Measurements from ENCODE around the gene PTGIR.

Gene PTGIR

DNA sequence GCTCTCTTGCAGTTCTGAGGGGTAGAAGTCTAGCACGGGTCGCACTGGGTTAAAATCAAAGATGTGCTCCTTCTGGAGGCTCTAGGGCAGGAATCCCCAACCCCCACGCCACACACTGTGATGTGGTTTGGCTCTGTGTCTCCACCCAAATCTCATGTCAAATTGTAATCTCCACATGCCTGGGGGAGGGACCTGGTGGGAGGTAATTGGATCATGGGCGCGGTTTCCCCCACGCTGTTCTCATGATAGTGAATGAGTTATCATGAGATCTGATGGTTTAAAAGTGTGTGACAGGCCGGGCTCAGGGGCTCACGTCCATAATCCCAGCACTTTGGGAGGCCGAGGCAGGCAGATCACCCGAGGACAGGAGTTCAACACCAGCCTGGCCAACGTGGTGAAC lies 50.4 kb downstream of the PTGIR start:
- Histone ChIP-seq H3K36me3 (ENCODE audit: control insufficient read depth, insufficient read depth, low read length) (no peaks in the 10 kb centered on the region), H3K4me3 (replicated peaks; ENCODE audit: low read depth, low read length) (no peak overlapping the region), H3K27me3 (replicated peaks; ENCODE audit: control insufficient read depth, insufficient read depth, low read length) (no peaks in the 10 kb centered on the region)
- TF ChIP-seq, protein P1, sequence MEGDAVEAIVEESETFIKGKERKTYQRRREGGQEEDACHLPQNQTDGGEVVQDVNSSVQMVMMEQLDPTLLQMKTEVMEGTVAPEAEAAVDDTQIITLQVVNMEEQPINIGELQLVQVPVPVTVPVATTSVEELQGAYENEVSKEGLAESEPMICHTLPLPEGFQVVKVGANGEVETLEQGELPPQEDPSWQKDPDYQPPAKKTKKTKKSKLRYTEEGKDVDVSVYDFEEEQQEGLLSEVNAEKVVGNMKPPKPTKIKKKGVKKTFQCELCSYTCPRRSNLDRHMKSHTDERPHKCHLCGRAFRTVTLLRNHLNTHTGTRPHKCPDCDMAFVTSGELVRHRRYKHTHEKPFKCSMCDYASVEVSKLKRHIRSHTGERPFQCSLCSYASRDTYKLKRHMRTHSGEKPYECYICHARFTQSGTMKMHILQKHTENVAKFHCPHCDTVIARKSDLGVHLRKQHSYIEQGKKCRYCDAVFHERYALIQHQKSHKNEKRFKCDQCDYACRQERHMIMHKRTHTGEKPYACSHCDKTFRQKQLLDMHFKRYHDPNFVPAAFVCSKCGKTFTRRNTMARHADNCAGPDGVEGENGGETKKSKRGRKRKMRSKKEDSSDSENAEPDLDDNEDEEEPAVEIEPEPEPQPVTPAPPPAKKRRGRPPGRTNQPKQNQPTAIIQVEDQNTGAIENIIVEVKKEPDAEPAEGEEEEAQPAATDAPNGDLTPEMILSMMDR (IDR thresholded peaks at IDR 0.05; ENCODE audit: insufficient read depth, low read length, poor library complexity, severe bottlenecking): no peak
- no peak for DNase-seq (ENCODE audit: extremely low read depth, insufficient read length)

DNA sequence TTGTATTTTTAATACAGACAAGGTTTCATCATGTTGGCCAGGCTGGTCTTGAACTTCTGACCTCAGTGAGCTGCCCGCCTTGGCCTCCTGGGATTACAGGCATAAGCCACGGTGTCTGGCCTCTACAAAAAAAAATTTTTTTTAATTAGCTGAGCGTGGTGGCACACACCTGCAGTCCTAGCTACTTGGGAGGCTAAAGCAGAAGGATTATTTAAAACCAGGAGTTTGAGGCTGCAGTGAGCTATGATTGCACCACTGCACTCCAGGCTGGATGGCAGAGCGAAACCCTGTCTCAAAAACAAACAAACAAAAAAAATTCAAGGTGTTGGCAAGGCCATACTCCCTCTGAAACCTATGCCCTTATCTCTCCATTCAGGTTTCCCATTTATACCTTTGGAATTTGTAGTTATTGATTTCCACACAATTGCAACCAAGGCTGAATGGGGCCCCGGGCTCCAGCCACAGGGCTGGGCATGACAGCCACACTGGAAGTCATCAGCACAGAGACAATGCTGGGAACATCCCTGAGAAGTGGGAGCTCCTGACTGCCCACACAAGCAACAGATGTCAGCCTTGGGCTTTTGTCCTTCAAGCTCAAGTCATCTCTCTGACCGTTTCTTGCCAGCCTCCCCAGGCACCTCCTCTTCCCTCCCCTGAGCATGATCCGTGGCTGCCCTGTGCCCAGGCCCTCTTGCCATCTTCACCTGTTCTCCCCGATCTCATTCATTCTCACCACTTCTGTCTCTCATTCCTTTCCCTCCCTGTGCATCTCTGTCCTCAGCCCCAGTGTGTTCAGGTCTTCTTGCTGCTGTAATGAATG lies 51.0 kb downstream of the PTGIR start:
- no peak for DNase-seq (ENCODE audit: extremely low read depth, insufficient read length)
- TF ChIP-seq, protein P1 (IDR thresholded peaks at IDR 0.05; ENCODE audit: insufficient read depth, low read length, poor library complexity, severe bottlenecking): no peak

GRCh38 chr19:46571495-46571894 lies 53.4 kb downstream of the PTGIR start:
- no peak for DNase-seq (ENCODE audit: extremely low read depth, insufficient read length)
- TF ChIP-seq, protein P1 (IDR thresholded peaks at IDR 0.05; ENCODE audit: insufficient read depth, low read length, poor library complexity, severe bottlenecking): no peak
- Histone ChIP-seq H3K27me3 (replicated peaks; ENCODE audit: control insufficient read depth, insufficient read depth, low read length) (no peaks in the 10 kb centered on the region), H3K36me3 (ENCODE audit: control insufficient read depth, insufficient read depth, low read length) (no peaks in the 10 kb centered on the region), H3K4me3 (replicated peaks; ENCODE audit: low read depth, low read length) (no peak overlapping the region)

More for the DNA sequence above, 51.0 kb downstream of the PTGIR start:
- no peak overlapping the region for H3K4me3 ChIP-seq (replicated peaks; ENCODE audit: low read depth, low read length)
- no peaks in the 10 kb centered on the region for H3K27me3 ChIP-seq (replicated peaks; ENCODE audit: control insufficient read depth, insufficient read depth, low read length)
- no peaks in the 10 kb centered on the region for H3K36me3 ChIP-seq (ENCODE audit: control insufficient read depth, insufficient read depth, low read length)

Measured in GM06990 (cell line).